Endothelial cell (in vitro differentiated cells): Measurements from ENCODE around the gene EDIL3. TPM values are rescaled to one million over a fixed set of nuclear protein-coding genes. Genes with fewer than 3 reads are reported as not detected.
"Not testable (repeated sequence)": the region's sequence is repeated elsewhere in the genome, so short reads cannot be mapped to it uniquely, and the experiment has no call there.

Source experiments
- DNase-seq: peaks from one replicate; pipeline ENCODE4 v3.0.0; 2021; ENCODE audit warnings: low spot score
- H3K27ac Mint-ChIP-seq: one replicate; pipeline ENCODE4 v1.8.0; 2021; ENCODE audit warnings: mixed read lengths, inconsistent platforms; ENCODE audit not compliant: unreplicated experiment
- H3K27me3 Mint-ChIP-seq: one replicate; pipeline ENCODE4 v1.8.0; 2021; ENCODE audit warnings: mild to moderate bottlenecking, moderate library complexity, mixed read lengths, inconsistent platforms; ENCODE audit not compliant: unreplicated experiment
- H3K36me3 Mint-ChIP-seq: one replicate; pipeline ENCODE4 v1.8.0; 2021; ENCODE audit warnings: mild to moderate bottlenecking, low read depth, mixed read lengths, inconsistent platforms; ENCODE audit not compliant: unreplicated experiment
- H3K4me1 Mint-ChIP-seq: one replicate; pipeline ENCODE4 v1.8.0; 2021; ENCODE audit warnings: mild to moderate bottlenecking, mixed read lengths, inconsistent platforms; ENCODE audit not compliant: unreplicated experiment
- H3K4me3 Mint-ChIP-seq: one replicate; pipeline ENCODE4 v1.8.0; 2021; ENCODE audit warnings: mild to moderate bottlenecking, mixed read lengths, inconsistent platforms; ENCODE audit not compliant: unreplicated experiment
- H3K9me3 Mint-ChIP-seq: one replicate; pipeline ENCODE4 v1.8.0; 2021; ENCODE audit warnings: mixed read lengths, inconsistent platforms; ENCODE audit not compliant: unreplicated experiment
- CTCF ChIP-seq: fragments of 200-600 bp; sonication (generic); IDR thresholded peaks from one replicate; pipeline ENCODE4 v1.5.0; 2021; ENCODE audit warnings: antibody characterized with exemption; ENCODE audit not compliant: unreplicated experiment
- total RNA-seq: library from RNA; stranded (reverse); fragmentation: NEBNext Ultra II Directional; extraction: Animal tissue kit (Norgen Biotek cat#: 25700); gene quantifications from one replicate; pipeline ENCODE4 v1.2.1, GENCODE V29; 2021; ENCODE audit not compliant: unreplicated experiment

Gene EDIL3
- total RNA-seq, 1 donor from 2014 or later: 74.6 TPM

- no peak for TF ChIP-seq CTCF
- no peak overlapping the region for H3K4me3 Mint-ChIP-seq
- H3K36me3 Mint-ChIP-seq: no peaks in the 10 kb centered on the region
These were observed 199.8 kb downstream of the EDIL3 start for GRCh38 chr5:84184857-84185256.

DNA sequence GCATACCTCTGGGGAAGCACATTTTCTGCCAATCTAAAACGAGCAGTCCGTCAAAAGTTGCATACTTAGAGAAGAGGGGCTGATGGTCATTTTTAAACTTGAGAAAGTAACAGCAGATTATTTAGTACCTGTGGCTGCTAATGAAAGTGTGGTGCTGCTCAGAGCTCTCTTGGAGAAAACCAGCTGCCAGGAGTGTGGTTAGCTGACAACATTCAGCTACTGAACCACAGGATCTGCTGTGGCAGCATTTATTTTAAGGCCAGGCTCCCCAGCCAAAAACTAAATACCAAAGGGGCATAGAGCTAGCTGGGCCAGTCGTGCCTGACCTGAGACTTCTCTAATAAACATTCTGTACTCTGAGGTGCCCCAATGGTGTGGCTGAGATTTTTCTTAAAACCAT lies 203.6 kb downstream of the EDIL3 start:
- no peaks in the 10 kb centered on the region for H3K36me3 Mint-ChIP-seq
- no peak overlapping the region for H3K4me3 Mint-ChIP-seq
- DNase-seq: no peak
- H3K27me3 Mint-ChIP-seq: peaks cover 3% of the 10 kb centered on the region
- no peak for TF ChIP-seq CTCF
- no peak overlapping the region for H3K27ac Mint-ChIP-seq
- H3K9me3 Mint-ChIP-seq: no peaks in the 10 kb centered on the region
- peaks cover 6% of the 10 kb centered on the region for H3K4me1 Mint-ChIP-seq

More at GRCh38 chr5:84184857-84185256, 199.8 kb downstream of the EDIL3 start:
- peaks cover 3% of the 10 kb centered on the region for H3K27me3 Mint-ChIP-seq
- no peaks in the 10 kb centered on the region for H3K9me3 Mint-ChIP-seq
- DNase-seq: no peak
- H3K4me1 Mint-ChIP-seq: peaks cover 6% of the 10 kb centered on the region
- H3K27ac Mint-ChIP-seq: no peak overlapping the region

DNA sequence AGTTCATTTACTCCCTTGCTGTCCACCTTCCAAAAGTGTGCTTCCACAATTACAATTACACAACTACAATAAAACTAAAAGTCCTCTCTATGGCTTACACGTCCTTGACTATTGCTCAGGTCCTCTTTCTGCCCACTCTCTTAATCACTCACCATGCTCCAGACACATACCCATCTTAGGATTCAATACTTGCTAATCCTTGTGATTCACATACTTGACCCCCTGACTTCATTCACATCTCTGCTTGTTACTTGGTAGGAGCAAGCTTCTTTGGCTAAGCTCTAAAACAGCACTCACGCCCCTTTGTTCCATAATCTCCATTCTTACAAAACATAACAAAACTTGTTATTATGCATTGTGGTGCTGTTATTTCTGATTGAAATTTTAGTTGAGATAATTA lies 215.8 kb downstream of the EDIL3 start:
- H3K36me3 Mint-ChIP-seq: no peaks in the 10 kb centered on the region
- DNase-seq: no peak
- peaks cover 2% of the 10 kb centered on the region for H3K27me3 Mint-ChIP-seq
- no peak for TF ChIP-seq CTCF
- no peaks in the 10 kb centered on the region for H3K4me1 Mint-ChIP-seq
- no peak overlapping the region for H3K4me3 Mint-ChIP-seq
- no peaks in the 10 kb centered on the region for H3K9me3 Mint-ChIP-seq
- no peak overlapping the region for H3K27ac Mint-ChIP-seq

DNA sequence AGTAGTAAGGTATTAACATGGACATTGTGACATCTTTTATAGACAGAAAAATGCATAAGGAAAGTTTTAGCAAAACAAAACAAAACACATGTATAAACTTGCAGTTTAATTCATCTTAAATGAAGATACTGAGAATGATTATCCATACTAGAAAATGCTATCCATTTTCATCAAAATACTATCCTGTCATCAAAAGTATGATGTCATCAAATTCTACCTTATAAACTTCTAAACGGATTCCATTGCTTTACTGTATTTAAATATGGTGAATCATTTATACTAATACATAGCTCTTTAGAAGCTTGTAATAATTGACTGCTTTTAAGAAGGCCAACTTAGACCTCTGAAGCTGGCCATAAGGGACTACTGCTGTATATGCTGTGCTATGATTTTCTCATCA lies 221.0 kb downstream of the EDIL3 start:
- no peaks in the 10 kb centered on the region for H3K36me3 Mint-ChIP-seq
- TF ChIP-seq CTCF: no peak
- H3K9me3 Mint-ChIP-seq: no peaks in the 10 kb centered on the region
- no peak overlapping the region for H3K4me3 Mint-ChIP-seq
- H3K4me1 Mint-ChIP-seq: no peaks in the 10 kb centered on the region
- peaks cover 2% of the 10 kb centered on the region for H3K27me3 Mint-ChIP-seq
- H3K27ac Mint-ChIP-seq: no peak overlapping the region
- DNase-seq: no peak

DNA sequence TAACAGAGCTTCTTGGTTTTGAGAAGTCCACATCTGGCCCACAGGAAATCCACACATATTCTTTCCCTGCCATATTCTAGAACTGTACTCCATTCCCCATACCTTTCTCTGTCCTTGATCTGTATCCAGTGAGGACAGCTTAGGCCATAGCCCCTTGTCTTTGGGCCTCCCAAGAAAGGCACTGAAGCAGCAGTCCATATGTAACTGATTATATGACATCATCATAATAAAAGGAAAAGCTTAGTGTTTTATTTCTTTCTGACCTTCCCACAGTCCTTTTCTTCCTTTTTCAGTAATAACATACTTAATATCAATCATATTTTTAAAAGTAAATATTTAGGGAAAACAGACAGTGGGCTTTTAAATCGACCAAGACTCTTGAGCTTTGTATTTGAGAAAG lies 222.0 kb downstream of the EDIL3 start:
- no peak for TF ChIP-seq CTCF
- H3K27me3 Mint-ChIP-seq: peaks cover 2% of the 10 kb centered on the region
- DNase-seq: no peak
- H3K36me3 Mint-ChIP-seq: no peaks in the 10 kb centered on the region
- no peak overlapping the region for H3K27ac Mint-ChIP-seq
- H3K4me3 Mint-ChIP-seq: no peak overlapping the region
- H3K4me1 Mint-ChIP-seq: no peaks in the 10 kb centered on the region
- H3K9me3 Mint-ChIP-seq: no peaks in the 10 kb centered on the region

GRCh38 chr5:84160650-84161049 lies 224.0 kb downstream of the EDIL3 start:
- DNase-seq, H3K4me3 Mint-ChIP-seq, H3K4me1 Mint-ChIP-seq, H3K27ac Mint-ChIP-seq, H3K36me3 Mint-ChIP-seq, H3K9me3 Mint-ChIP-seq, H3K27me3 Mint-ChIP-seq: not testable (repeated sequence)
